Endothelial cell of umbilical vein (primary cell): ENCODE data around the gene MYO7B. TPM values are rescaled to one million over a fixed set of nuclear protein-coding genes. Genes with fewer than 3 reads are reported as not detected.

ENCODE experiments used
- BruUV-seq: library from RNA; stranded (reverse); fragments of 400-500 nt; replicated peaks from 2 replicates; lab custom pipeline; 2021; lab: Mats Ljungman, UMichigan
- CTCF ChIA-PET: fragments of 300-600, 350-600 bp; sonication (Branson Sonifier 250); formaldehyde crosslinking; loops from one replicate; lab custom pipeline; 2021; ENCODE audit warnings: antibody characterized with exemption, inconsistent platforms; lab: Charles Lee
- POLR2A ChIA-PET: fragments of 300-600, 350-600 bp; sonication (Branson Sonifier 250); formaldehyde crosslinking; loops from one replicate; lab custom pipeline; 2021; ENCODE audit warnings: antibody characterized with exemption, inconsistent platforms; lab: Charles Lee
- DNase-seq: peaks from one replicate; pipeline ENCODE4 v3.0.0-alpha.2; 2011; ENCODE audit warnings: low read depth, low spot score
- FAIRE-seq: peaks from 2 replicates; lab custom pipeline; 2011; peaks lifted over from hg19 to GRCh38; lab: Jason Lieb, UNC
- H2AFZ ChIP-seq: 2 replicates; pipeline ENCODE4 v1.6.0; 2012; ENCODE audit warnings: low read depth, low read length, control low read depth, inconsistent platforms
- H3K27ac ChIP-seq: 2 replicates; pipeline ENCODE4 v1.5.1; 2011; ENCODE audit warnings: low read depth, mild to moderate bottlenecking, control low read depth, low read length, moderate library complexity; ENCODE audit not compliant: insufficient read depth
- H3K27me3 ChIP-seq, 2 experiments: 2 replicates each; pipeline versions ENCODE4 v1.6.0 to v1.6.1; 2011; ENCODE audit warnings: low read length in 2 of 2, mixed read lengths in 1 of 2; ENCODE audit not compliant: control insufficient read depth in 2 of 2, insufficient read depth in 2 of 2
- H3K36me3 ChIP-seq, 2 experiments: 2 replicates in 1 of 2; 3 replicates in 1 of 2; pipeline ENCODE4 v1.5.1; 2011; ENCODE audit warnings: low read length in 2 of 2, mild to moderate bottlenecking in 1 of 2, moderate library complexity in 1 of 2; ENCODE audit not compliant: control insufficient read depth in 2 of 2, insufficient read depth in 2 of 2; ENCODE audit errors: extremely low read depth in 1 of 2
- H3K4me1 ChIP-seq: 3 replicates; pipeline ENCODE4 v1.5.1; 2011; ENCODE audit warnings: mild to moderate bottlenecking, low read length; ENCODE audit not compliant: control insufficient read depth, insufficient read depth; ENCODE audit errors: extremely low read depth
- H3K4me2 ChIP-seq: 2 replicates; pipeline ENCODE4 v1.6.1; 2011; ENCODE audit warnings: low read length, control low read depth, mixed read lengths; ENCODE audit not compliant: insufficient read depth
- H3K4me3 ChIP-seq, 3 experiments: fragments of 200-600 bp in 1 of 3; sonication (generic), shearing (Covaris generic) in 1 of 3; replicated peaks in 1 of 3; 2 replicates each; pipeline ENCODE4 v1.5.1; 2011 to 2016; ENCODE audit warnings: control low read depth in 3 of 3, low read length in 3 of 3, mild to moderate bottlenecking in 2 of 3, inconsistent platforms in 1 of 3, low read depth in 1 of 3, moderate library complexity in 1 of 3; ENCODE audit not compliant: insufficient read depth in 1 of 3
- H3K79me2 ChIP-seq: 2 replicates; pipeline ENCODE4 v1.6.0; 2012; ENCODE audit warnings: low read length, inconsistent platforms; ENCODE audit not compliant: control insufficient read depth, insufficient read depth
- H3K9ac ChIP-seq: replicated peaks from 2 replicates; pipeline ENCODE3; 2011; ENCODE audit warnings: low read length, control low read depth; ENCODE audit not compliant: insufficient read depth; ENCODE audit errors: extremely low read depth
- H3K9me1 ChIP-seq: replicated peaks from 3 replicates; pipeline ENCODE4 v1.6.0; 2011; ENCODE audit warnings: mild to moderate bottlenecking, low read length; ENCODE audit not compliant: control insufficient read depth, insufficient read depth; ENCODE audit errors: extremely low read depth
- H3K9me3 ChIP-seq: replicated peaks from 2 replicates; pipeline ENCODE4 v1.5.1; 2012; ENCODE audit warnings: low read length, inconsistent platforms; ENCODE audit not compliant: control insufficient read depth, insufficient read depth
- H4K20me1 ChIP-seq: replicated peaks from 2 replicates; pipeline ENCODE3; 2011; ENCODE audit warnings: mild to moderate bottlenecking, low read length; ENCODE audit not compliant: control insufficient read depth, insufficient read depth; ENCODE audit errors: extremely low read depth
- CTCF ChIP-seq, 2 donors: IDR thresholded peaks; 1 replicate in 1 of 2; 2 replicates in 1 of 2; pipeline ENCODE4 v1.5.1; 2011; ENCODE audit warnings: low read length in 2 of 2, mild to moderate bottlenecking in 2 of 2, moderate library complexity in 2 of 2, control low read depth in 1 of 2, inconsistent platforms in 1 of 2, low read depth in 1 of 2; ENCODE audit not compliant: insufficient read depth in 1 of 2; ENCODE audit errors: extremely low read depth in 1 of 2
- EZH2 ChIP-seq: IDR thresholded peaks from 2 replicates; pipeline ENCODE4 v1.6.1; 2012; ENCODE audit warnings: borderline replicate concordance, low read depth, mild to moderate bottlenecking, moderate library complexity, low read length, inconsistent platforms; ENCODE audit not compliant: severe bottlenecking
- FOS ChIP-seq: IDR thresholded peaks from 2 replicates; pipeline ENCODE4 v1.6.1; 2011; ENCODE audit warnings: mild to moderate bottlenecking, low read length, moderate library complexity, borderline replicate concordance; ENCODE audit not compliant: insufficient read depth
- GATA2 ChIP-seq: IDR thresholded peaks from 2 replicates; pipeline ENCODE4 v1.7.0; 2011; ENCODE audit warnings: low read depth, mild to moderate bottlenecking, moderate library complexity, mixed read lengths, low read length; ENCODE audit not compliant: insufficient read length, insufficient read depth
- JUN ChIP-seq: IDR thresholded peaks from 2 replicates; pipeline ENCODE4 v1.6.1; 2011; ENCODE audit warnings: borderline replicate concordance, low read depth; ENCODE audit not compliant: insufficient read length, insufficient read depth
- MYC ChIP-seq: IDR thresholded peaks from one replicate; pipeline ENCODE4 v1.6.1; 2011; ENCODE audit warnings: mild to moderate bottlenecking, low read depth, low read length
- POLR2A ChIP-seq: IDR thresholded peaks from 2 replicates; pipeline ENCODE4 v1.6.1; 2012; ENCODE audit warnings: low read depth, mild to moderate bottlenecking, control low read depth, low read length
- POLR2AphosphoS5 ChIP-seq: IDR thresholded peaks from 2 replicates; pipeline ENCODE4 v1.6.1; 2012; ENCODE audit warnings: low read depth, mild to moderate bottlenecking, control low read depth, low read length, moderate library complexity; ENCODE audit not compliant: insufficient read depth
- dilution Hi-C: fragments of 300-500 bp; cut with MboI; formaldehyde crosslinking; loops from one replicate; pipeline ENCODE4 v1.15.0; 2019; ENCODE audit warnings: low sequenced_read_pairs; ENCODE audit not compliant: extremely low pct_ligation_motif_present
- intact Hi-C: fragments of 100-400 bp; cut with micrococcal nuclease; formaldehyde crosslinking; loops from one replicate; pipeline ENCODE4 v1.10.0; 2022
- polyA plus RNA-seq, 4 experiments: library from polyadenylated mRNA; depleted of rRNA in 3 of 4; stranded (reverse) in 3 of 4; unstranded in 1 of 4; fragments of >200 nt; gene quantifications; 2 replicates each; pipeline versions ENCODE4 v1.2.1 to v1.2.3, GENCODE V29; 2011 to 2012; ENCODE audit warnings: missing spikeins in 1 of 4
- total RNA-seq: library from RNA; stranded (reverse); gene quantifications from 2 replicates; pipeline ENCODE4 v1.2.3, GENCODE V29; 2021
- TF ChIP-seq, protein P1 (sequence below): IDR thresholded peaks from 2 replicates; pipeline ENCODE4 v1.6.1; 2011; ENCODE audit not compliant: insufficient read depth, insufficient read length

MYO7B gene
- total and polyA plus RNA-seq, 2 donors (not counting 3 experiments of a cell fraction or from before 2014, with no cell fraction given) = 0.17 TPM; not detected in 1

DNA sequence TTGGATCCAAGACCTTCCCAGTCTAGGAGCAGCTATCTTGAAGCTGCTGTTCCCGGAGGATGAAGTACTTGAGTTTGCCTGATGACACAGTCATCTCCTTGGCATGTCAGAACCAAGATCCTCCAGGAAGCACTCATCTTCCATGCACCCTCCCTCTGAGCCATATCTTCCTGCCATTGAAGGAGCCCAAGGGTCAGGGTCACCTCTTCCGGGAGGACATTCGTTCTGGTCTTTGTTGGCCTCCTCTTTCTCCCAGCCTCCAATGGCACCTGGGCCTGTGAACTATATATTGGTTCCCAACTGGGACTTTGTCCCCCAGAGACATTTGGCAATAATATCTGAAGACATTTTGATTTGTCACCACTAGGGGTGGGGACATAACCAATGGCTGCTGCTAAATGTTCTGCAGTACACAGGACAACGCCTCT, 4.2 kb upstream of the MYO7B start:
- peaks cover 0 to 2% of the 10 kb centered on the region in 2 experiments for H3K27me3 ChIP-seq
- no peaks in the 10 kb centered on the region for H3K9me3 ChIP-seq
- ChIA-PET POLR2A (no interaction called here), CTCF (no interaction called here)
- no peak overlapping the region for H2AFZ ChIP-seq
- no peak overlapping the region for H3K4me3 ChIP-seq
- no peaks in the 10 kb centered on the region for H4K20me1 ChIP-seq
- FAIRE-seq = no peak
- intact Hi-C loops (no loop called here), dilution Hi-C loops (no loop called here)
- H3K4me1 ChIP-seq = peaks cover 8% of the 10 kb centered on the region
- TF ChIP-seq POLR2AphosphoS5 (no peak), GATA2 (no peak), POLR2A (no peak), MYC (no peak), EZH2 (no peak), FOS (no peak), JUN (no peak), CTCF (IDR thresholded peaks at IDR 0.05; ENCODE audit: extremely low read depth in 1 of 2, insufficient read depth in 1 of 2, low read depth in 1 of 2, low read length in 2 of 2) (no peak)
- TF ChIP-seq, protein P1, sequence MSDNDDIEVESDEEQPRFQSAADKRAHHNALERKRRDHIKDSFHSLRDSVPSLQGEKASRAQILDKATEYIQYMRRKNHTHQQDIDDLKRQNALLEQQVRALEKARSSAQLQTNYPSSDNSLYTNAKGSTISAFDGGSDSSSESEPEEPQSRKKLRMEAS = no peak
- no peaks in the 10 kb centered on the region for H3K79me2 ChIP-seq
- no peak for DNase-seq
- H3K4me2 ChIP-seq = no peak overlapping the region
- H3K9ac ChIP-seq = no peak overlapping the region
- BruUV-seq = no TSS peak
- no peak overlapping the region for H3K27ac ChIP-seq
- no peaks in the 10 kb centered on the region for H3K9me1 ChIP-seq
- no peaks in the 10 kb centered on the region for H3K36me3 ChIP-seq
